Measurements from ENCODE around the gene TCHP. TPM values are rescaled to one million over a fixed set of nuclear protein-coding genes. Genes with fewer than 3 reads are reported as not detected.
A peak's percentile ranks its signal among the peaks of the same experiment; 100 is the strongest.

Gene TCHP
- total RNA-seq, 1 experiment from 2014 or later, result 11.8 TPM

DNA sequence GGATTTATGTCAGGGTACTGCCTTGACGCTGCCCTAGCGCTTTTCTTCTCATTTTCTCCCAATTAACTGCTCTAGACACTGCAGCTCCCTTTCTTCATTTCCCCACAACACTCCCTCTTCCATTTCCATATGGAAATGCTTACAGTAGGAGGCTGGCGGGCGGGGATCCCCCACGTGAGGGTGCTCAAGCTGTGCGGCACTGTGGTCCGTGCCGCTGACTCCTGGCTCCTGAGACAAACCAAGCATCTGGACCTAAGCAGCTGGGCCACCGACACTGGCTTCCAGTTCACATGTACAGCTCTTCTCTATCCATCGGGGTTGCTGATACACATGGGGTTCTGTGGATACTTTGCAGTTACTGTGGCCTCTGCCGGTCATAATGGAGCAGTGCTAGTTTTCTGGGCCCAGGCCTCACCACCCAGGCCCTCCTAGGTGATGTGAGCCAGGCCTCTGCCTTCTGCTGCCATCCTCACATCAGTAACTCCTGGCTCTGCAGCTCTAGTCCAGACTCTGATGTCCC is 20.2 kb downstream of the TCHP start:
- H3K36me3 ChIP-seq (ENCODE audit: insufficient read depth, low read length), result peaks cover 32% of the 10 kb centered on the region

DNA sequence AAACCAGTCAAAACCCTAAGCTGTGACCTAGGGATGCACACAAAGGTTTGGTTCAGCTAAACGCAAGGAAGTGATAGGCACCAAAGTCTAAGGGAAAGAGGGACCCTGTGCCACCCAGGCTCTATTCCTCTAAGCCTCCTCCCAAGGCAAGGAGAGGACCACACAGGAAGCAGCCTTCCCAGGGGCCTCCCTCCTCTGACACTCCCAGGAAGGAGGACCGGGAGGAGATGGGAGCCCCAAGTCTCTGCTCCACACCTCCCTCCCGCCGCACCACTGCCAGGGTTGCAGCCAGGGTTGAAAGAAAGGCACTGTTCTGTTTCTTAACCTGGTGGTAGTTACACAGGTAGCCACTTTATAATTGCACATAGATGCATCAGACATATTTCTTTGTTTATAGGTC is 21.9 kb downstream of the TCHP start:
- peaks cover 7% of the 10 kb centered on the region for H3K79me2 ChIP-seq (ENCODE audit: low read length)
- H3K9me2 ChIP-seq (replicated peaks; ENCODE audit: insufficient read depth, low read length), result no peaks in the 10 kb centered on the region
- no peaks in the 10 kb centered on the region for H4K20me1 ChIP-seq (ENCODE audit: insufficient read depth, low read depth, low read length)
- peak overlapping the region; percentile 98 for H3K27ac ChIP-seq (ENCODE audit: low read length)
- H2AFZ ChIP-seq (ENCODE audit: low read length), result no peak overlapping the region
- H3K9ac ChIP-seq (ENCODE audit: low read length), result no peak overlapping the region
- DNase-seq, result no peak
- peaks cover 42% of the 10 kb centered on the region for H3K4me1 ChIP-seq (ENCODE audit: low read length)
- H3K36me3 ChIP-seq (ENCODE audit: insufficient read depth, low read length), result peaks cover 22% of the 10 kb centered on the region
- H3K4me2 ChIP-seq (ENCODE audit: low read depth, low read length, poor library complexity, severe bottlenecking), result no peak overlapping the region
- H3K4me3 ChIP-seq (ENCODE audit: low read length), result no peak overlapping the region
- H3K27me3 ChIP-seq (ENCODE audit: low read length), result no peaks in the 10 kb centered on the region
- no peaks in the 10 kb centered on the region for H3K9me3 ChIP-seq (ENCODE audit: low read length)

More for the DNA sequence above, 20.2 kb downstream of the TCHP start:
- no peak overlapping the region for H3K27ac ChIP-seq (ENCODE audit: low read length)
- no peak overlapping the region for H3K4me2 ChIP-seq (ENCODE audit: low read depth, low read length, poor library complexity, severe bottlenecking)
- no peak overlapping the region for H3K4me3 ChIP-seq (ENCODE audit: low read length)
- H2AFZ ChIP-seq (ENCODE audit: low read length), result no peak overlapping the region
- no peaks in the 10 kb centered on the region for H3K9me3 ChIP-seq (ENCODE audit: low read length)
- no peak overlapping the region for H3K9ac ChIP-seq (ENCODE audit: low read length)
- H3K4me1 ChIP-seq (ENCODE audit: low read length), result peaks cover 25% of the 10 kb centered on the region
- DNase-seq, result peak; percentile 46
- H3K27me3 ChIP-seq (ENCODE audit: low read length), result no peaks in the 10 kb centered on the region
- no peaks in the 10 kb centered on the region for H4K20me1 ChIP-seq (ENCODE audit: insufficient read depth, low read depth, low read length)
- H3K9me2 ChIP-seq (replicated peaks; ENCODE audit: insufficient read depth, low read length), result no peaks in the 10 kb centered on the region
- peaks cover 7% of the 10 kb centered on the region for H3K79me2 ChIP-seq (ENCODE audit: low read length)

DNA sequence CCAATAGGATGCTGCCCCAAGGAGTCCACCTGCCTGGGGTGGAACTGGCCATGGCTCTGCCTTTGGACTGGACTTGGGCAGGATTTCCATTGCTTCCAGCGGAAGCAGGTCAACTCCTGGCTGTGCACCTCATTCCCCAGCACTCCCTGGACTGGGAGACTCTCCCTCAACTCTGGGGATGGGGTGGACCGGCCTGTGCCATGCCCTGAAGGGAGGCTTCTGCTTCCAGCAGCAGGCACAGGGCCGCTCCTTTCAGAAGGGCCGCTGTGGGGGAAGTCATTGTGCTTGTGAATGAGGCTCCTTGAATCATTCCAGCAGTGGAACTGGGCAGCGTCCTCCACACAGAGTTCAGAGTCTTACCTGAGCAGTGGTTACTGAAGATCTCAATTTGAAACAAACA is 23.0 kb downstream of the TCHP start:
- DNase-seq, result no peak
- no peaks in the 10 kb centered on the region for H4K20me1 ChIP-seq (ENCODE audit: insufficient read depth, low read depth, low read length)
- no peaks in the 10 kb centered on the region for H3K27me3 ChIP-seq (ENCODE audit: low read length)
- peaks cover 19% of the 10 kb centered on the region for H3K36me3 ChIP-seq (ENCODE audit: insufficient read depth, low read length)
- peak overlapping the region; percentile 89 for H3K4me2 ChIP-seq (ENCODE audit: low read depth, low read length, poor library complexity, severe bottlenecking)
- H3K9me3 ChIP-seq (ENCODE audit: low read length), result no peaks in the 10 kb centered on the region
- peak overlapping the region; percentile 98 for H3K27ac ChIP-seq (ENCODE audit: low read length)
- H3K4me1 ChIP-seq (ENCODE audit: low read length), result peaks cover 43% of the 10 kb centered on the region
- H2AFZ ChIP-seq (ENCODE audit: low read length), result no peak overlapping the region
- H3K9ac ChIP-seq (ENCODE audit: low read length), result peak overlapping the region; percentile 74
- no peaks in the 10 kb centered on the region for H3K9me2 ChIP-seq (replicated peaks; ENCODE audit: insufficient read depth, low read length)
- peak overlapping the region; percentile 68 for H3K4me3 ChIP-seq (ENCODE audit: low read length)
- H3K79me2 ChIP-seq (ENCODE audit: low read length), result peaks cover 7% of the 10 kb centered on the region

DNA sequence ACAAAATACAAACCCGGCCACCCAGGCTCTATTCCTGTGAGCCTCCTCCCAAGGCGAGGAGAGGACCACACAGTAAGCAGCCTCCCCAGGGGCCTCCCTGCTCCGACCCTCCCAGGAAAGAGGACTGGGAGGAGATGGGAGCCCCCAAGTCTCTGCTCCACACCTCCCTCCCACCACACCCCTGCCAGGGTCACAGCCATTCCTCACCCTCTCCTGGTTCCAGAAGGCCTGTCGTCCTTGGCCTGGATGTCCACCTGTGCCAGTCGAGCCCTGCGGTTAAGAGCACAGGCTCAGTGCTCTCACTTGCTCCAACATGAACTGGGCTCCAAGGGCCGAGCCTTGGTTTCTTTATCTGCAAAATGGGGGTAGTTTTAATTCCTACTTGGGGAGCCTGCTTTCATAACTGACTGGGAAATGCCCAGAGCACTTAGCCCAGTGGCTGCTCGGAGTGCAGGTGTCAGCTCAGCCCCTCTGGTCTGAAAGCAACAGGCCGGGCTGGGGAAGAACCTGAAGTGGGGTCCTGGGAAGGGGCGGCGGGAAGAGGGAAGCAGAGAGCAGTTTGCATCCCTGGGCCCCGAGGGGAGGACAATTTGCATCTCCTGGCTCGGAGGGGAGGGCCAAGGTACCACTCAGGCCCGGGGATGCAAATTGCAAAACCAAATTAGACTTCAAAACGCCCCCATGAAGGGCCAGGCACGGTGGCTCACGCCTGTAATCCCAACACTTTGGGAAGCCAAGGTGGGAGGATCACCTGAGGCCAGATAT is 23.6 kb downstream of the TCHP start:
- H3K4me3 ChIP-seq (ENCODE audit: low read length), result peak overlapping the region; percentile 68
- H3K27me3 ChIP-seq (ENCODE audit: low read length), result no peaks in the 10 kb centered on the region
- H3K27ac ChIP-seq (ENCODE audit: low read length), result peak overlapping the region; percentile 98
- peaks cover 43% of the 10 kb centered on the region for H3K4me1 ChIP-seq (ENCODE audit: low read length)
- H3K9me2 ChIP-seq (replicated peaks; ENCODE audit: insufficient read depth, low read length), result no peaks in the 10 kb centered on the region
- H3K36me3 ChIP-seq (ENCODE audit: insufficient read depth, low read length), result peaks cover 19% of the 10 kb centered on the region
- DNase-seq, result peak; percentile 88
- H4K20me1 ChIP-seq (ENCODE audit: insufficient read depth, low read depth, low read length), result no peaks in the 10 kb centered on the region
- H3K4me2 ChIP-seq (ENCODE audit: low read depth, low read length, poor library complexity, severe bottlenecking), result peak overlapping the region; percentile 89
- peak overlapping the region; percentile 74 for H3K9ac ChIP-seq (ENCODE audit: low read length)
- no peaks in the 10 kb centered on the region for H3K9me3 ChIP-seq (ENCODE audit: low read length)
- H2AFZ ChIP-seq (ENCODE audit: low read length), result no peak overlapping the region
- peaks cover 7% of the 10 kb centered on the region for H3K79me2 ChIP-seq (ENCODE audit: low read length)

DNA sequence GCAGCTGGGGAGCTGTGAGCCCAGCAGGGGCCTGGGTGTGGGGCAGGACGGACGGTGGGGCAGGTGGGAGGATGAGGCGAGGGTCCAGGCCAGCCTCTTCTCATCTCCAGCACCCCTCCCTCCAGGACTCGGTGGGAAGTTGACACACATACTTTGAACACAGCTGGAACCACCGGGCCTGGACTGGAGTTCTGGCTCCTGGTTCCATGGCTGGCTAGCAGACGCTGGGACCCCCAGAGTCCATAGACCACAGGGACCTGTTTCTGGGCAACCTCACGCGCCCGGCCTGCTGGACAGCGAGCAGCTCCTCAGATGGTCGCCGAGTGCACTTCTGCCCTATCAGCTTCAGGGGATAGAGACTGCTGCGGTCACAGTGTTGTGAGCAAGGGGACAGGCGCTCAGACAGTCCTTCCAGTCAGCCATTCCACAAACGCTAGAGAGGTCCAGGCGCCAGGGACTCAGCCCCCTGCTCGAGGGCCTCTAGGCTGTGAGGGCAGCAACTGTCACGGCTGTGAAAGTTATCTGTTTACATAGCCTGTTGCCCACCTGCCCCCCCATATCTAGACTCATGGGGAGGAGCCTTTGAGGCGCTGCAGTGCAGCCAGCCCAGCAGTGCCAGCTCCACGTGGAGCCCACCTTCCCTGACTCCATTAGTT is 25.2 kb downstream of the TCHP start:
- Histone ChIP-seq H3K4me1 (ENCODE audit: low read length) (peaks cover 43% of the 10 kb centered on the region), H2AFZ (ENCODE audit: low read length) (no peak overlapping the region), H3K79me2 (ENCODE audit: low read length) (peaks cover 7% of the 10 kb centered on the region), H3K27ac (ENCODE audit: low read length) (peak overlapping the region; percentile 98), H3K27me3 (ENCODE audit: low read length) (no peaks in the 10 kb centered on the region), H3K4me3 (ENCODE audit: low read length) (peak overlapping the region; percentile 24; the same call in 1 of the 2 replicates), H3K9me2 (replicated peaks; ENCODE audit: insufficient read depth, low read length) (no peaks in the 10 kb centered on the region), H3K36me3 (ENCODE audit: insufficient read depth, low read length) (peaks cover 9% of the 10 kb centered on the region), H3K9ac (ENCODE audit: low read length) (peak overlapping the region; percentile 74), H3K4me2 (ENCODE audit: low read depth, low read length, poor library complexity, severe bottlenecking) (peak overlapping the region; percentile 89), H3K9me3 (ENCODE audit: low read length) (no peaks in the 10 kb centered on the region), H4K20me1 (ENCODE audit: insufficient read depth, low read depth, low read length) (no peaks in the 10 kb centered on the region)
- peak; percentile 56 for DNase-seq

DNA sequence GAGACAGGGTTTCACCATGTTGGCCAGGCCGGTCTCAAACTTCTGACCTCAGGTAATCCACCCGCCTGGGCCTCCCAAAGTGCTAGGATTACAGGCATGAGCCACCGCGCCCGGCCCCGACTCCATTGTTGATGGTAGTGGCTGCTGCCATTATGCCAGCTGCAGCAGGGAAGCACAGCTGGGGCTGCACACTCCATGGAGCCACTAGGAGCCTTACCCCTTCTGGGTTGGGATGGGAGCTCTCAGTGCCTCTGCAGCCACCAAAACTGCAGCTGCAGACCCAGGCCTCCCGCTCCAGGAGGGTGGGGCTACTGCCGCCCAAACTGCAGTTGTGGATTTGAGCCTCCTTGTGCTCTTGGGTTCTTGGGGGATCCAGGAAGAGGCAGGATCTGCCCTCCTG is 25.9 kb downstream of the TCHP start:
- DNase-seq, result no peak
- Histone ChIP-seq H3K4me3 (ENCODE audit: low read length) (no peak overlapping the region), H4K20me1 (ENCODE audit: insufficient read depth, low read depth, low read length) (no peaks in the 10 kb centered on the region), H3K4me1 (ENCODE audit: low read length) (peaks cover 43% of the 10 kb centered on the region), H3K27ac (ENCODE audit: low read length) (peak overlapping the region; percentile 98), H3K27me3 (ENCODE audit: low read length) (no peaks in the 10 kb centered on the region), H3K36me3 (ENCODE audit: insufficient read depth, low read length) (peaks cover 9% of the 10 kb centered on the region), H3K9ac (ENCODE audit: low read length) (no peak overlapping the region), H3K79me2 (ENCODE audit: low read length) (peaks cover 7% of the 10 kb centered on the region), H3K9me3 (ENCODE audit: low read length) (no peaks in the 10 kb centered on the region), H2AFZ (ENCODE audit: low read length) (no peak overlapping the region), H3K4me2 (ENCODE audit: low read depth, low read length, poor library complexity, severe bottlenecking) (peak overlapping the region; percentile 3), H3K9me2 (replicated peaks; ENCODE audit: insufficient read depth, low read length) (no peaks in the 10 kb centered on the region)

DNA sequence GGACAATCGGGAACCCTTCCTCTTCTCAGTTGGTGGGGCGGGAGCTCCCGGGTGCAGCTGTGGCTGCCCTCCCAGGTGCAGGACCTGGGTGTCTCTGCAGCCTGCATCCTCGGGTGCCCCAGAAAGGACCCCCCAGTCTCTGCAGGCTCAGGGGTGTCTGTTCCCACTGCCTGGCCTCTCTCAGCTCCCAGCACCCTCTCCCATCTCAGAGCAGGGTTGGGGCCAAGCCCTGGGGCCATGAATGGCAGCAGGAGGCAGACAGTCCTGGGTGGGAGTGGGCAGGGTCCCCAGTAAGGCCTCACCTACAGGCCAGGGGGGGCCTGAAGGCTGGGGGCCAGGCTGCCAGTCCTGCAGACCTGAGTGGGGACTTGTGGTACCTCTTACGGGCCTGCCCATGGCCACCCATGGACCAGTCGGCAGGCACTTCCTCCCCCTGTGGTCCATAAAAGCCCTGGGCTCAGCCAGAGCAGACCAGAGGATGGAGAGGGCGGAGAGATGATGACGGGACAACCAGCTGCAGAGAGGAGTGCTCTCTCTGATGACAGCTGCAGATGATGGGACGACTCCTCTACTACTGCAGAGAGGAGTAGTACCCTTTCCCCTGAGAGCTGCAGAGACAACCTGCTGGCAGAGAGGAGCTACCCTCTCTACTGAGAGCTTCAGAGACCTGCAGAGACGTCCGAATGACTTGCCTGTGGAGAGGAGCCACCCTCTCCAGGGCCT is 26.6 kb downstream of the TCHP start:
- no peaks in the 10 kb centered on the region for H3K9me2 ChIP-seq (replicated peaks; ENCODE audit: insufficient read depth, low read length)
- H3K4me2 ChIP-seq (ENCODE audit: low read depth, low read length, poor library complexity, severe bottlenecking), result peak overlapping the region; percentile 3
- no peaks in the 10 kb centered on the region for H4K20me1 ChIP-seq (ENCODE audit: insufficient read depth, low read depth, low read length)
- no peak overlapping the region for H3K4me3 ChIP-seq (ENCODE audit: low read length)
- H2AFZ ChIP-seq (ENCODE audit: low read length), result no peak overlapping the region
- peaks cover 9% of the 10 kb centered on the region for H3K36me3 ChIP-seq (ENCODE audit: insufficient read depth, low read length)
- peaks cover 7% of the 10 kb centered on the region for H3K79me2 ChIP-seq (ENCODE audit: low read length)
- no peaks in the 10 kb centered on the region for H3K9me3 ChIP-seq (ENCODE audit: low read length)
- H3K27me3 ChIP-seq (ENCODE audit: low read length), result no peaks in the 10 kb centered on the region
- 0 out of 2 replicates have a peak overlapping the region, but pooled peaks have one; percentile 5 for H3K9ac ChIP-seq (ENCODE audit: low read length)
- peaks cover 43% of the 10 kb centered on the region for H3K4me1 ChIP-seq (ENCODE audit: low read length)
- H3K27ac ChIP-seq (ENCODE audit: low read length), result peak overlapping the region; percentile 98
- DNase-seq, result peak; percentile 51

DNA sequence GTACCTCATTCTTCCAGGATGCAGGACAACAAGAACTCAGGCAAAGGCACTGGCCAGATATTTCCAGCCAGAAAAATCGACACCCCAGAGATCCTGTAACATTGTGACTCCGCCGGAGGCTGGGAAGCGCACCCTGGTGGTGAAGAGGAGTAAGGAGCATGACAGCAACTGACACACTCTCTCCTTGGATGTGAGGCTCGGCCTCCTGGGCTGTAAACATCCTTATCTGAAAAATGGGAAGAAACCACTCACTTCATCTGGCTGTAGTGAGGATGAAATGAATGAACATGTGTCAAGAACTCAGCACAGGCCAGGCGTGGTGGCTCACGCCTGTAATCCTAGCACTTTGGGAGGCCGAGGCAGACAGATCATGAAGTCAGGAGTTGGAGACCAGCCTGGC is 27.5 kb downstream of the TCHP start:
- Histone ChIP-seq H3K36me3 (ENCODE audit: insufficient read depth, low read length) (peaks cover 16% of the 10 kb centered on the region), H3K4me2 (ENCODE audit: low read depth, low read length, poor library complexity, severe bottlenecking) (no peak overlapping the region), H3K9me2 (replicated peaks; ENCODE audit: insufficient read depth, low read length) (no peaks in the 10 kb centered on the region), H2AFZ (ENCODE audit: low read length) (no peak overlapping the region), H3K4me1 (ENCODE audit: low read length) (peaks cover 43% of the 10 kb centered on the region), H3K27ac (ENCODE audit: low read length) (no peak overlapping the region), H3K9ac (ENCODE audit: low read length) (no peak overlapping the region), H3K27me3 (ENCODE audit: low read length) (no peaks in the 10 kb centered on the region), H4K20me1 (ENCODE audit: insufficient read depth, low read depth, low read length) (no peaks in the 10 kb centered on the region), H3K9me3 (ENCODE audit: low read length) (no peaks in the 10 kb centered on the region), H3K79me2 (ENCODE audit: low read length) (peaks cover 7% of the 10 kb centered on the region), H3K4me3 (ENCODE audit: low read length) (no peak overlapping the region)
- DNase-seq, result peak; percentile 82

Data from Karpas-422 (cell line).